ENCODE data around the gene GNAZ.

The GNAZ gene

DNA sequence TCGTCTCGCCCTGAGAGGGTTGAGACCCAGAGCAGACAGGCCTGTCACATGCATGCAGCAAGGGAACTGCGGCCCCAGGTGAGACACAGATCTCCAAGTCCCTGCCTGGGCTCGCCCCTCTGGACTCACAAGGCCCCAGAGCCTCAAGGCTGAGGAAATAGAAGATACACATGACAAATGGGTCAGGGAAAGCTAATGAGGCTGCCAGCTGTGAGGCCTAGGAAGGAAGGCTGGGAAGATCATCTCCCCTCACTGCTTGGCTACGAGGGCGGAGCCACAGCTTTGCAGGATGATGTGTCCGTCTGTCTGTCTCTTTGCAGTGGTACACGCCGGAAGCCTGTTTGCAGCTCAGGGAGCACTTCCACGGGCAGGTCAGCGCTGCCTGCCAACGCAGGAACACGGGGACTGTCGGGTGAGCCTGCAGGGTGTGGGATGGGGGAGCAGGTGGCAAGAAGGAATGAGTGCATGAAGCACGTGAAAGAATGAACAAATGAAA, 79.5 kb downstream of the GNAZ start:
- in situ Hi-C loops (cut with HindIII; ENCODE audit: low sequenced_read_pairs) = no loop called here
- TF ChIP-seq CTCF (IDR thresholded peaks at IDR 0.05; ENCODE audit: low read depth, low read length) = no peak
- no peak for DNase-seq (ENCODE audit: low read depth, low spot score)
- no peak overlapping the region for H3K4me3 ChIP-seq (ENCODE audit: low read depth, low read length)

- in situ Hi-C loops (cut with HindIII; ENCODE audit: low sequenced_read_pairs) = no loop called here
- no peak for TF ChIP-seq CTCF (IDR thresholded peaks at IDR 0.05; ENCODE audit: low read depth, low read length)
Observed at GRCh38 chr22:23150762-23151161, 80.4 kb downstream of the GNAZ start.

GRCh38 chr22:23151827-23152226, 81.5 kb downstream of the GNAZ start:
- in situ Hi-C loops (cut with HindIII; ENCODE audit: low sequenced_read_pairs) = no loop called here
- no peak for DNase-seq (ENCODE audit: low read depth, low spot score)
- TF ChIP-seq CTCF (IDR thresholded peaks at IDR 0.05; ENCODE audit: low read depth, low read length) = no peak
- no peak overlapping the region for H3K4me3 ChIP-seq (ENCODE audit: low read depth, low read length)

More at GRCh38 chr22:23150762-23151161, 80.4 kb downstream of the GNAZ start:
- DNase-seq (ENCODE audit: low read depth, low spot score) = no peak
- H3K4me3 ChIP-seq (ENCODE audit: low read depth, low read length) = no peak overlapping the region

DNA sequence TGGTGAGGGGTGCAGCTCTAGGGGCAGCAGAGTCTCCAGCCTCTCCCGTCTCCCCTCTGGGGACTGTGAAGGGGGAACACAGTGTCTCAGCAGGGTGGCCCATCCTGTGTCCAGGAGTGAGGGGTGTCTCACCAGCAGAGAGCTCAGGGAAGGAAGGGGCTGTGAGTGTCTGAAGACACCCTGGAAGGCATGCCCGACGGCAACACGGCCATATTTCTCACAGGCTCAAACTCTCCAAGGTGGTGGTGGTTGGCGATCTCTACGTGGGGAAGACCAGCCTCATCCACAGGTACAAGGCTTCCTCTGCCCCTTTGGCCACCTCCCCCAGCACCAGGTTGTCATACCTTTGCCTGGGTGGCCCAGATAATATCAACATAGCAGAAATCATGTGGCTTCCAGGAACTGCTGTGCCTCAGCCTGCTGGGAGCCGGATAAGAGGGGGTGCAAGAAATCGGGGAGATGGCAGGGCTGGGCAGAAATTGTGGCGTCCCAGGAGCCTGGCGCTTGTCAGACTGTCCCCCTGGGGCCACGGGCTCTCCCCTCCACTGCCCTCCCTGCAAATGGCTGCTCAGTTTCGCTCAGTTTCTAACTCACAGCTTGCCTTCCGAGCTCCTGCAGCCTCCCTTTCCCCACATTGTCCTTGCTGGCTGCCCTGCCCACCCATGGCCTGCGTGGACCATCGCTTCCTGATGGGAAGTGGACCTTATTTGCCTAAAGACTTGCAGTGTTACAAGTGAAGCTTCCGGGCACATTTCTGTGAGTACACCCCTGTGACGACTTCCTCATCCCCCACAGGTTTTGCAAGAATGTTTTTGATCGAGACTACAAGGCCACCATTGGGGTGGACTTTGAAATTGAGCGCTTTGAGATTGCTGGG, 82.2 kb downstream of the GNAZ start:
- in situ Hi-C loops (cut with HindIII; ENCODE audit: low sequenced_read_pairs) = no loop called here
- H3K4me3 ChIP-seq (ENCODE audit: low read depth, low read length) = no peak overlapping the region
- no peak for DNase-seq (ENCODE audit: low read depth, low spot score)
- TF ChIP-seq CTCF (IDR thresholded peaks at IDR 0.05; ENCODE audit: low read depth, low read length) = no peak

- in situ Hi-C loops (cut with HindIII; ENCODE audit: low sequenced_read_pairs) = no loop called here
- no peak overlapping the region for H3K4me3 ChIP-seq (ENCODE audit: low read depth, low read length)
- DNase-seq (ENCODE audit: low read depth, low spot score) = no peak
- TF ChIP-seq CTCF (IDR thresholded peaks at IDR 0.05; ENCODE audit: low read depth, low read length) = no peak
Observed at GRCh38 chr22:23153994-23154393, 83.7 kb downstream of the GNAZ start.

- in situ Hi-C loops (cut with HindIII; ENCODE audit: low sequenced_read_pairs) = no loop called here
- H3K4me3 ChIP-seq (ENCODE audit: low read depth, low read length) = no peak overlapping the region
- DNase-seq (ENCODE audit: low read depth, low spot score) = no peak
- TF ChIP-seq CTCF (IDR thresholded peaks at IDR 0.05; ENCODE audit: low read depth, low read length) = no peak
Observed at GRCh38 chr22:23154461-23154860, 84.1 kb downstream of the GNAZ start.
